Prostate gland (tissue), 2 donors: ENCODE data around the gene LRRC1.

Experiments used
- CTCF ChIP-seq, 4 experiments: fragments of 200-600 bp in 2 of 4; fragments of 450-650 bp in 2 of 4; sonication (generic) in 2 of 4; IDR thresholded peaks; 1 replicate in 3 of 4; 2 replicates in 1 of 4; pipeline ENCODE4 v1.5.1; 2016 to 2019; ENCODE audit warnings: antibody characterized with exemption in 4 of 4, mild to moderate bottlenecking in 2 of 4, moderate library complexity in 2 of 4
- POLR2A ChIP-seq: fragments of 450-650 bp; IDR thresholded peaks from one replicate; pipeline ENCODE4 v1.6.1; 2016; ENCODE audit warnings: antibody characterized with exemption, mild to moderate bottlenecking
- POLR2AphosphoS5 ChIP-seq: sonication (generic); formaldehyde crosslinking; IDR thresholded peaks from one replicate; pipeline ENCODE4 v1.6.1; 2017; ENCODE audit warnings: antibody characterized with exemption

- TF ChIP-seq CTCF (IDR thresholded peaks at IDR 0.05) (no peak), POLR2A (no peak), POLR2AphosphoS5 (no peak)
Measured at GRCh38 chr6:53805016-53805415, 10.2 kb downstream of the LRRC1 start.
